ENCODE data around the gene CROCC. TPM values are rescaled to one million over a fixed set of nuclear protein-coding genes. Genes with fewer than 3 reads are reported as not detected.

Gene CROCC
- polyA plus RNA-seq, 2 of the 4 experiments (the other 2 are of a cell fraction) = 4.4 to 10.6 TPM

- H3K27ac ChIP-seq = no peak overlapping the region
- whole genome bisulfite sequencing (ENCODE audit: missing lambda C conversion rate) = 61% methylated on average over 9 of the region's 10 CpGs
- no peak for FAIRE-seq
Observed at GRCh38 chr1:16998589-16998988, 76.9 kb downstream of the CROCC start.

GRCh38 chr1:16999863-17000262, 78.1 kb downstream of the CROCC start:
- ChIA-PET POLR2A (no interaction called here), CTCF (interaction anchor here (0.8 to 1.6 kb wide), 7 partner anchors 11 to 48 kb away, joined by 3 to 7 read pairs (median 4); no protein-coding TSS in a partner anchor)
- WGBS (ENCODE audit: missing lambda C conversion rate) = 87% methylated on average over 6 of the region's 8 CpGs

More at GRCh38 chr1:16998589-16998988, 76.9 kb downstream of the CROCC start:
- ChIA-PET CTCF (interaction anchor here (1.6 kb wide), 1 partner anchor 12 kb away, joined by 4 read pairs; no protein-coding TSS in a partner anchor), POLR2A (no interaction called here)
- no peaks in the 10 kb centered on the region for H3K9me3 ChIP-seq
- no peak overlapping the region for H3K4me2 ChIP-seq
- no peak overlapping the region for H3K4me3 ChIP-seq
- TF ChIP-seq REST (IDR thresholded peaks at IDR 0.05) (no peak), RFX5 (IDR thresholded peaks at IDR 0.05) (no peak), FOSL2 (IDR thresholded peaks at IDR 0.05) (no peak), FOSL2 (CRISPR knock-in tag; IDR thresholded peaks at IDR 0.05) (no peak), POLR2A (IDR thresholded peaks at IDR 0.05; ENCODE audit: low read length) (no peak), GATA3 (IDR thresholded peaks at IDR 0.05; ENCODE audit: borderline replicate concordance) (no peak), MAFK (IDR thresholded peaks at IDR 0.05; ENCODE audit: partially characterized antibody) (no peak)
- no peak for ATAC-seq
- peaks cover 8% of the 10 kb centered on the region for H3K4me1 ChIP-seq
- no peak for DNase-seq (ENCODE audit: low read depth in 1 of 2, low spot score in 1 of 2)

GRCh38 chr1:17001760-17002523, 80.2 kb downstream of the CROCC start:
- FAIRE-seq (no peak), DNase-seq (ENCODE audit: low read depth in 1 of 2, low spot score in 1 of 2) (no peak), ATAC-seq (no peak)
- Histone ChIP-seq H3K9me3 (no peaks in the 10 kb centered on the region), H3K4me3 (no peak overlapping the region), H3K27ac (no peak overlapping the region), H3K4me2 (no peak overlapping the region), H3K4me1 (peaks cover 21% of the 10 kb centered on the region)
- 97% methylated on average over 9 of the region's 19 CpGs for WGBS (ENCODE audit: missing lambda C conversion rate)
- ChIA-PET CTCF (interaction anchor here (0.9 to 2.2 kb wide), 3 partner anchors 12 to 46 kb away, joined by 3 to 8 read pairs (median 3); no protein-coding TSS in a partner anchor), POLR2A (no interaction called here)
- no peak for TF ChIP-seq USF2 (IDR thresholded peaks at IDR 0.05)
- no peak for TF ChIP-seq RCOR1 (IDR thresholded peaks at IDR 0.05; ENCODE audit: low read depth, low read length)
- no peak for TF ChIP-seq PBX3 (IDR thresholded peaks at IDR 0.05)
- TF ChIP-seq KDM5A (IDR thresholded peaks at IDR 0.05) = no peak
- no peak for TF ChIP-seq EHMT2 (IDR thresholded peaks at IDR 0.05; ENCODE audit: low read depth)
- no peak for TF ChIP-seq PHF8 (IDR thresholded peaks at IDR 0.05; ENCODE audit: borderline replicate concordance, low read depth)
- TF ChIP-seq RAD21 (conservative IDR thresholded peaks at IDR 0.05 in 1 of 2, IDR thresholded peaks at IDR 0.05 in 1 of 2) = no peak
- no peak for TF ChIP-seq HMGXB4 (CRISPR knock-in tag; IDR thresholded peaks at IDR 0.05; ENCODE audit: borderline replicate concordance)
- no peak for TF ChIP-seq NR3C1 (IDR thresholded peaks at IDR 0.05)
- TF ChIP-seq CBX2 (IDR thresholded peaks at IDR 0.05; ENCODE audit: borderline replicate concordance, low read depth) = no peak
- TF ChIP-seq ATOH8 (CRISPR knock-in tag; IDR thresholded peaks at IDR 0.05; ENCODE audit: low read depth) = no peak
- TF ChIP-seq ZNF302 (CRISPR knock-in tag; IDR thresholded peaks at IDR 0.05) = no peak
- no peak for TF ChIP-seq ELK1 (IDR thresholded peaks at IDR 0.05; ENCODE audit: low read depth, low read length)
- no peak for TF ChIP-seq ZSCAN20 (CRISPR knock-in tag; IDR thresholded peaks at IDR 0.05)
- TF ChIP-seq CEBPB (IDR thresholded peaks at IDR 0.05) = no peak

More at GRCh38 chr1:16999863-17000262, 78.1 kb downstream of the CROCC start:
- H3K4me1 ChIP-seq = peaks cover 20% of the 10 kb centered on the region
- no peak for FAIRE-seq
- no peak for ATAC-seq
- no peaks in the 10 kb centered on the region for H3K9me3 ChIP-seq
- DNase-seq (ENCODE audit: low read depth in 1 of 2, low spot score in 1 of 2) = no peak
- H3K4me2 ChIP-seq = no peak overlapping the region
- H3K27ac ChIP-seq = no peak overlapping the region
- no peak for TF ChIP-seq HEYL (CRISPR knock-in tag; IDR thresholded peaks at IDR 0.05)
- no peak for TF ChIP-seq FOSB (CRISPR knock-in tag; IDR thresholded peaks at IDR 0.05)
- no peak for TF ChIP-seq MAFK (IDR thresholded peaks at IDR 0.05; ENCODE audit: partially characterized antibody)
- no peak for TF ChIP-seq POLR2A (IDR thresholded peaks at IDR 0.05; ENCODE audit: low read length)
- H3K4me3 ChIP-seq = no peak overlapping the region
